HCT116 (cell line): ENCODE measurements around the gene RAD21L1. TPM values are rescaled to one million over a fixed set of nuclear protein-coding genes. Genes with fewer than 3 reads are reported as not detected.

ENCODE experiments used
- ATAC-seq: fragments of 200-7000 bp; cut with Tn5 transposase; 2 replicates; pipeline ENCODE4 v1.9.1; 2020; ENCODE audit warnings: mild to moderate bottlenecking, moderate library complexity
- Bru-seq: library from RNA; stranded (reverse); fragments of 400-500 nt; gene quantifications from one replicate; lab custom pipeline; 2021; lab: Mats Ljungman, UMichigan
- BruChase-seq, 2 experiments: library from RNA; stranded (reverse); fragments of 400-500 nt; gene quantifications; one replicate each; lab custom pipeline; 2021; lab: Mats Ljungman, UMichigan
- BruUV-seq: library from RNA; stranded (reverse); fragments of 400-500 nt; replicated peaks from 2 replicates; lab custom pipeline; 2021; lab: Mats Ljungman, UMichigan
- CTCF ChIA-PET: fragments of 300-600 bp; sonication (Branson Sonifier 250); formaldehyde crosslinking; loops from one replicate; lab custom pipeline; 2021; ENCODE audit warnings: antibody characterized with exemption; lab: Charles Lee
- POLR2A ChIA-PET: fragments of 300-600, 350-600 bp; sonication (Branson Sonifier 250); formaldehyde crosslinking; loops from one replicate; lab custom pipeline; 2021; ENCODE audit warnings: antibody characterized with exemption; lab: Charles Lee
- RAD21 ChIA-PET, 2 experiments: fragments of 300-600 bp; sonication (Branson Sonifier 250); formaldehyde crosslinking; loops; one replicate each; lab custom pipeline; 2023; ENCODE audit warnings: low total read pairs in 2 of 2; ENCODE audit not compliant: uncharacterized antibody in 2 of 2, unreplicated experiment in 2 of 2, low non-redundant PET in 1 of 2; lab: Charles Lee
- DNase-seq: peaks from one replicate; pipeline ENCODE4 v3.0.0-alpha.2; 2010; ENCODE audit warnings: low read depth, low spot score
- H2AFZ ChIP-seq: fragments of 200-600 bp; shearing (Covaris generic), sonication (generic); 2 replicates; pipeline ENCODE4 v1.6.1; 2017; ENCODE audit warnings: low read depth, mixed run types, mixed read lengths, antibody characterized with exemption, low read length; ENCODE audit not compliant: poor library complexity, severe bottlenecking
- H3K27ac ChIP-seq: 2 replicates; pipeline ENCODE4 v1.5.1; 2012; ENCODE audit warnings: low read depth, low read length
- H3K27me3 ChIP-seq: fragments of 200-600 bp; sonication (generic); 2 replicates; pipeline ENCODE4 v1.6.1; 2016; ENCODE audit warnings: mixed run types, low read length, mixed read lengths; ENCODE audit not compliant: insufficient read depth
- H3K36me3 ChIP-seq, 2 experiments: fragments of 200-500 bp in 1 of 2; fragments of 200-600 bp in 1 of 2; sonication (Bioruptor generic) in 1 of 2; sonication (generic) in 1 of 2; 2 replicates each; pipeline versions ENCODE4 v1.5.1 to v1.6.1; 2014 to 2016; ENCODE audit warnings: low read length in 2 of 2, inconsistent platforms in 1 of 2, mixed read lengths in 1 of 2, mixed run types in 1 of 2; ENCODE audit not compliant: insufficient read depth in 2 of 2, control insufficient read depth in 1 of 2
- H3K4me1 ChIP-seq, 2 experiments: fragments of 200-600 bp in 1 of 2; sonication (generic) in 1 of 2; 2 replicates each; pipeline versions ENCODE4 v1.5.1 to v1.6.1; 2012 to 2017; ENCODE audit warnings: low read length in 2 of 2, inconsistent platforms in 1 of 2, mild to moderate bottlenecking in 1 of 2, mixed read lengths in 1 of 2, mixed run types in 1 of 2, moderate library complexity in 1 of 2; ENCODE audit not compliant: insufficient read depth in 2 of 2, control insufficient read depth in 1 of 2
- H3K4me2 ChIP-seq: fragments of 200-600 bp; sonication (generic); 2 replicates; pipeline ENCODE4 v1.6.1; 2017; ENCODE audit warnings: mixed run types, low read length, mixed read lengths
- H3K4me3 ChIP-seq, 2 experiments: fragments of 200-600 bp in 1 of 2; sonication (generic) in 1 of 2; replicated peaks in 1 of 2; 2 replicates each; pipeline ENCODE4 v1.5.1; 2011 to 2016; ENCODE audit warnings: low read length in 2 of 2, control low read depth in 1 of 2, low read depth in 1 of 2, mild to moderate bottlenecking in 1 of 2, mixed read lengths in 1 of 2, mixed run types in 1 of 2
- H3K79me2 ChIP-seq: fragments of 200-600 bp; sonication (generic); 2 replicates; pipeline ENCODE4 v1.6.1; 2017; ENCODE audit warnings: mild to moderate bottlenecking, mixed run types, low read length, moderate library complexity, mixed read lengths; ENCODE audit not compliant: insufficient read depth
- H3K9ac ChIP-seq: fragments of 200-600 bp; sonication (generic); 2 replicates; pipeline ENCODE4 v1.6.1; 2016; ENCODE audit warnings: low read length, mixed read lengths
- H3K9me2 ChIP-seq: fragments of 200-600 bp; sonication (generic), shearing (Covaris generic); 2 replicates; pipeline ENCODE4 v1.6.1; 2017; ENCODE audit warnings: mixed run types, mild to moderate bottlenecking, moderate library complexity; ENCODE audit not compliant: insufficient read depth
- H3K9me3 ChIP-seq, 2 experiments: fragments of 200-500 bp in 1 of 2; fragments of 200-600 bp in 1 of 2; sonication (Bioruptor generic) in 1 of 2; sonication (generic) in 1 of 2; 2 replicates each; pipeline ENCODE4 v1.6.1; 2014 to 2017; ENCODE audit warnings: low read length in 2 of 2, mixed read lengths in 2 of 2, inconsistent platforms in 1 of 2, low read depth in 1 of 2, mild to moderate bottlenecking in 1 of 2, mixed run types in 1 of 2, moderate library complexity in 1 of 2; ENCODE audit not compliant: control insufficient read depth in 1 of 2, insufficient read depth in 1 of 2
- H4K20me1 ChIP-seq: fragments of 200-600 bp; sonication (generic), shearing (Covaris generic); 2 replicates; pipeline ENCODE4 v1.6.1; 2017; ENCODE audit warnings: mixed run types, mild to moderate bottlenecking, moderate library complexity; ENCODE audit not compliant: insufficient read depth
- ATF3 ChIP-seq: IDR thresholded peaks from 2 replicates; pipeline ENCODE4 v1.6.1; 2012
- CBX3 ChIP-seq: IDR thresholded peaks from 2 replicates; pipeline ENCODE4 v1.6.1; 2012; ENCODE audit warnings: low read depth
- CEBPB ChIP-seq: IDR thresholded peaks from 2 replicates; pipeline ENCODE4 v1.6.1; 2012; ENCODE audit warnings: low read depth
- EGR1 ChIP-seq: IDR thresholded peaks from 2 replicates; pipeline ENCODE4 v1.6.1; 2012; ENCODE audit warnings: low read depth
- EZH2 ChIP-seq: fragments of 200-600 bp; sonication (generic); IDR thresholded peaks from 2 replicates; pipeline ENCODE4 v1.6.1; 2017; ENCODE audit warnings: antibody characterized with exemption, mixed run types
- EZH2phosphoT487 ChIP-seq: fragments of 200-600 bp; IDR thresholded peaks from 2 replicates; pipeline ENCODE4 v1.6.1; 2018; ENCODE audit warnings: antibody characterized with exemption, borderline replicate concordance
- FOSL1 ChIP-seq: IDR thresholded peaks from 2 replicates; pipeline ENCODE4 v1.6.1; 2012; ENCODE audit warnings: low read depth
- JUND ChIP-seq: IDR thresholded peaks from 2 replicates; pipeline ENCODE4 v1.6.1; 2012
- MAX ChIP-seq: IDR thresholded peaks from 2 replicates; pipeline ENCODE4 v1.6.1; 2012
- POLR2A ChIP-seq: IDR thresholded peaks from 2 replicates; pipeline ENCODE4 v1.7.0; 2011; ENCODE audit warnings: borderline replicate concordance; ENCODE audit not compliant: insufficient read depth, insufficient read length; ENCODE audit errors: extremely low read depth
- POLR2AphosphoS5 ChIP-seq: IDR thresholded peaks from 2 replicates; pipeline ENCODE4 v1.6.1; 2011; ENCODE audit warnings: mild to moderate bottlenecking, low read depth, low read length, moderate library complexity
- RAD21 ChIP-seq: IDR thresholded peaks from 2 replicates; pipeline ENCODE4 v1.6.1; 2012; ENCODE audit warnings: low read depth, mild to moderate bottlenecking
- REST ChIP-seq: IDR thresholded peaks from 2 replicates; pipeline ENCODE4 v1.6.1; 2012; ENCODE audit warnings: low read depth
- SIN3A ChIP-seq: IDR thresholded peaks from 2 replicates; pipeline ENCODE4 v1.6.1; 2012; ENCODE audit warnings: low read depth
- SP1 ChIP-seq: IDR thresholded peaks from 2 replicates; pipeline ENCODE4 v1.6.1; 2012; ENCODE audit warnings: low read depth
- SRF ChIP-seq: IDR thresholded peaks from 2 replicates; pipeline ENCODE4 v1.6.1; 2012; ENCODE audit warnings: low read depth
- TCF7L2 ChIP-seq: IDR thresholded peaks from 2 replicates; pipeline ENCODE4 v1.7.0; 2011; ENCODE audit warnings: borderline replicate concordance, inconsistent platforms; ENCODE audit not compliant: insufficient read depth, insufficient read length; ENCODE audit errors: extremely low read depth
- ZBTB33 ChIP-seq: IDR thresholded peaks from 2 replicates; pipeline ENCODE4 v1.6.1; 2011; ENCODE audit warnings: mild to moderate bottlenecking, low read length, moderate library complexity; ENCODE audit not compliant: insufficient replicate concordance; ENCODE audit errors: extremely low read depth
- ZFX ChIP-seq: fragments of 450-650 bp; IDR thresholded peaks from 2 replicates; pipeline ENCODE4 v1.6.1; 2017
- ZNF274 ChIP-seq: fragments of 200-500 bp; sonication (Bioruptor generic); IDR thresholded peaks from 2 replicates; pipeline ENCODE4 v1.6.1; 2014; ENCODE audit warnings: mild to moderate bottlenecking, low read depth, low read length, inconsistent platforms
- intact Hi-C: fragments of 100-400 bp; cut with micrococcal nuclease; formaldehyde crosslinking; loops from 2 replicates; pipeline ENCODE4 v1.10.0; 2022
- long read RNA-seq: library from polyadenylated mRNA; unstranded; transcript quantifications from one replicate; pipeline ENCODE4 v2.0.0, GENCODE V29; 2021; ENCODE audit not compliant: unreplicated experiment
- polyA plus RNA-seq: library from polyadenylated mRNA; unstranded; fragments of >200 nt; gene quantifications from 2 replicates; pipeline ENCODE4 v1.2.1, GENCODE V29; 2012; ENCODE audit warnings: missing spikeins
- total RNA-seq: library from RNA; stranded (reverse); gene quantifications from one replicate; pipeline ENCODE4 v1.2.1, GENCODE V29; 2021; ENCODE audit not compliant: unreplicated experiment

RAD21L1 gene
- total RNA-seq (0.17 TPM), Bru-seq, nascent RNA (percentile 25 among the genes with signal in this experiment), BruChase-seq, experiment 1, labeled RNA remaining after a 6-hour chase (percentile 23 among the genes with signal in this experiment), BruChase-seq, experiment 2, labeled RNA remaining after a 2-hour chase (percentile 22 among the genes with signal in this experiment)
- 0.04 and 0.07 TPM in 2 replicates for polyA plus RNA-seq
- long read RNA-seq, result 0 reads

GRCh38 chr20:1225783-1226654 lies at the start of gene RAD21L1:
TSS of gene RAD21L1 (plus strand) at chr20:1226044. CDS start at chr20:1228454, 2,410 bp downstream.
- no peaks in the 10 kb centered on the region for H3K9me3 ChIP-seq
- peaks cover 6 to 18% of the 10 kb centered on the region in 2 experiments for H3K4me1 ChIP-seq
- TF ChIP-seq EGR1 (no peak), JUND (no peak), MAX (peak; percentile 81), ZNF274 (no peak), ATF3 (no peak), ZFX (no peak), SRF (no peak), ZBTB33 (no peak), CEBPB (no peak), FOSL1 (no peak), RAD21 (no peak), SIN3A (0 out of 2 replicates have a peak, but pooled peaks have one; percentile 34), SP1 (peak; percentile 28; the same call in 1 of the 2 replicates), TCF7L2 (no peak), CBX3 (no peak), POLR2AphosphoS5 (peak; percentile 77), POLR2A (no peak), EZH2 (no peak), REST (no peak), EZH2phosphoT487 (no peak)
- TF ChIP-seq, all 23 proteins: peak for 4
- peak; percentile 62 for DNase-seq
- no peaks in the 10 kb centered on the region for H3K36me3 ChIP-seq
- ChIA-PET CTCF (interaction anchor here (1.1 kb wide), 1 partner anchor 278 kb away, joined by 4 read pairs; no protein-coding TSS in a partner anchor), POLR2A (no interaction called here), RAD21 (interaction anchor here in 1 of 2 experiments (0.6 kb wide), 1 partner anchor 39 kb away, joined by 4 read pairs; no protein-coding TSS in a partner anchor)
- peak within 1 kb of the TSS; percentile 92 for H3K4me2 ChIP-seq
- peak within 1 kb of the TSS; percentile 51; the same call in 1 of the 2 replicates for H3K27ac ChIP-seq
- H3K4me3 ChIP-seq, result peak within 1 kb of the TSS; percentile 62 to 75
- H3K27me3 ChIP-seq, result no peaks in the 10 kb centered on the region
- H4K20me1 ChIP-seq, result no peaks in the 10 kb centered on the region
- BruUV-seq, result TSS peak; percentile 59
- H2AFZ ChIP-seq, result no peak within 1 kb of the TSS
- peak; percentile 68 for ATAC-seq
- H3K9ac ChIP-seq, result peak within 1 kb of the TSS; percentile 73
- intact Hi-C loops, result no loop called here
- no peaks in the 10 kb centered on the region for H3K9me2 ChIP-seq
- H3K79me2 ChIP-seq, result no peaks in the 10 kb centered on the region
